HL-60 (cell line): Measurements from ENCODE around the gene ST6GALNAC4.

Experiments used
- DNase-seq, 2 experiments: peaks; one replicate each; pipeline ENCODE4 v3.0.0-alpha.2; 2010 to 2020; ENCODE audit warnings: low read depth in 1 of 2, low spot score in 1 of 2
- H3K27ac ChIP-seq: fragments of 250-450 bp; sonication (Bioruptor Pico); replicated peaks from 2 replicates; pipeline ENCODE4 v1.5.1; 2020; ENCODE audit warnings: mild to moderate bottlenecking, moderate library complexity
- H3K27me3 ChIP-seq: fragments of 250-450 bp; sonication (Bioruptor Pico); 2 replicates; pipeline ENCODE4 v1.5.1; 2021; ENCODE audit warnings: mild to moderate bottlenecking, moderate library complexity; ENCODE audit not compliant: insufficient read depth, poor library complexity, severe bottlenecking
- H3K4me3 ChIP-seq: replicated peaks from 2 replicates; pipeline ENCODE4 v1.5.1; 2011; ENCODE audit warnings: mild to moderate bottlenecking, control low read depth, low read length; ENCODE audit not compliant: insufficient read depth
- CTCF ChIP-seq: IDR thresholded peaks from one replicate; pipeline ENCODE4 v1.5.1; 2011; ENCODE audit warnings: low read length, control low read depth, inconsistent platforms; ENCODE audit not compliant: insufficient read depth
- GABPA ChIP-seq: IDR thresholded peaks from 2 replicates; pipeline ENCODE4 v1.6.1; 2012; ENCODE audit warnings: low read depth
- POLR2AphosphoS5 ChIP-seq: IDR thresholded peaks from 2 replicates; pipeline ENCODE4 v1.6.1; 2012; ENCODE audit warnings: low read depth
- REST ChIP-seq: IDR thresholded peaks from 2 replicates; pipeline ENCODE4 v1.6.1; 2012; ENCODE audit warnings: low read depth; ENCODE audit not compliant: insufficient replicate concordance
- SPI1 ChIP-seq: IDR thresholded peaks from 2 replicates; pipeline ENCODE4 v1.6.1; 2012; ENCODE audit warnings: low read depth, mild to moderate bottlenecking, borderline replicate concordance

ST6GALNAC4 gene

DNA sequence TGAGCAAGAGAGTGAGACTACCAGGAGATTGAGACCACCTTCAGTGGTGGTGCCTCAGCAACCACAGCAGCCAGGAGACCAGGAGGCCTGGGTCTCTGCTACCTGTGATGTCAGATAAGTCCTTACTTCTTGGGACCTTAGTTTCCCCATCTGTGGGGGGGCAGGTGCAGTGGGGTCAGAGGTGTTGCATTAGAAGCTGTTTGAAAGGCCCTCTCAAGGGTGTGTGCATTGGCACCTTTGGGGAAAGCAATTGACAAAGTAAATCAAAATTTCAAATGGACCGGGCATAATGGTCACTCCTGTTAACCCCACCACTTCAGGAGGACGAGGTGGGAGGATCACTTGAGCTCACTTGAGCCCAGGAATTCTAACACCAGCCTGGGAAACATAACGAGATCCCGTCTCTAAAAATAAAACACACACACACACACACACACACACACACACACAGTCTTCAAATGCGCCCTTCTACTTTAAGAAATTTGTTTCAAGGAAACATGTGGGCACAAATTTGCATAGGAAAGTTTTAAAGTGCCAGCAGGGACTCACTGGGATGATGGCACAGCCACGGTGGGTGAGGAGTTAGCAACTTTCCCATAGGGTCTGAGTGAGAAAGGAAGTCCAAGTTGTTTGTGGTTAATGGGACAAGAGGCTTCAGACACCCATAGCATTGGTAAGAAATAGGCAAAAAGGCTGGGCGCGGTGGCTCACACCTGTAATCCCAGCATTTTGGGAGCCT lies 38.0 kb downstream of the ST6GALNAC4 start:
- no peaks in the 10 kb centered on the region for H3K27me3 ChIP-seq
- no peak for DNase-seq
- H3K4me3 ChIP-seq: no peak overlapping the region
- TF ChIP-seq GABPA: no peak
- TF ChIP-seq POLR2AphosphoS5: no peak
- no peak for TF ChIP-seq CTCF
- TF ChIP-seq SPI1: no peak
- no peak for TF ChIP-seq REST
- no peak overlapping the region for H3K27ac ChIP-seq

- Histone ChIP-seq H3K27me3 (no peaks in the 10 kb centered on the region), H3K27ac (no peak overlapping the region), H3K4me3 (no peak overlapping the region)
- TF ChIP-seq REST (no peak), GABPA (no peak), SPI1 (no peak), CTCF (no peak), POLR2AphosphoS5 (no peak)
- DNase-seq: no peak
Observed at GRCh38 chr9:127878001-127878651, 38.7 kb downstream of the ST6GALNAC4 start.

DNA sequence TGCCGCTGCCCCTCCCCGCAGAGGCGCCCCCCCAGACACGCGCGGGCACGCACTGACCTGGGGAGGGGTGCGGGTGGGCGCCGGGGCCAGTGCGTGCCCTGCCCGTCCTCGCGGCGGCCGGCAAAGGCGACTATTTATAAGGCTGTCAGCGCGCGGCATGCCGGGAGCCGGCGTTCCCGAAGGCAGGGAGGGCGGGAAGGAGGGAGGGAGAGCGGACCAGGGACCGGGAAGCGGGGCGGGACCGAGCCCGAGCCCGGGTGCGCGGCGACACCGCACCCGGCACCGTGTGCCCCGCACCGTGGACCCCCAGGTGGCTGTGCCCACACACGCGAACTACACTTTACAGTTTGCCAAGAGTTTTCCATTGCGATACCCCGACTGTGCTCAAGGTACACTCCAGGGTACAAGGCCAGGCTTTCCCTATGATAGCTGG lies 39.3 kb downstream of the ST6GALNAC4 start, which contains the start of gene AK1:
Gene AK1, minus strand, starts transcription at position 110 of the 433 bp plus-strand sequence. CDS start 3,058 bp downstream, outside the sequence.
- DNase-seq: no peak
- Histone ChIP-seq H3K4me3 (peak within 1 kb of the TSS; percentile 13), H3K27ac (no peak within 1 kb of the TSS), H3K27me3 (no peaks in the 10 kb centered on the region)
- no peak for TF ChIP-seq SPI1
- no peak for TF ChIP-seq POLR2AphosphoS5
- no peak for TF ChIP-seq GABPA
- TF ChIP-seq REST: no peak
- TF ChIP-seq CTCF: no peak
